Activated CD4-positive, alpha-beta T cell treated with anti-CD3 and anti-CD28 coated beads, Interleukin-2, amount 50 U/mL, for 24 hours (primary cell): ENCODE results near the gene INCA1.

Experiments
- DNase-seq, 2 donors: peaks; one replicate each; pipeline ENCODE4 v3.0.0-alpha.2; 2020; ENCODE audit warnings: low read depth in 1 of 2, low spot score in 1 of 2

INCA1 gene

DNA sequence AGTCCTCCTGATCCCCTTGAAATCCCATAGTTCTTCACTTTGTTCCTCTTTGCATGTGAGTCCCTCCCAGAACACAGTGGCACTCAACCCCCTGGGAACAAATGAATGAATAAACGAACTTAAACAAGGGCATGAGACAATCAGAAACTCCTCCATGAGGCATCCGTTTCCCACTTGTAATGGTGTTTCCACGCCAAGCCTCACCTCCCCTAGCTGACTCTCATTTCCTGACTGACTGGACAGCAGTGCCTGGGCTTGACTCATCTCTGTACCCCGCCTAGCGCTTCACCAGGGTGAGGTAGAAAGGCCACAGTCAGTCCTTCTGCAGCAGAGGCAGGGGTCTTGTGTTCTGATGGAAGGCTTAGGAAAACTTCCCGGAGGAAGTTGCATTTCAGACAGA, 14.6 kb upstream of the INCA1 start:
- DNase-seq = no peak

DNA sequence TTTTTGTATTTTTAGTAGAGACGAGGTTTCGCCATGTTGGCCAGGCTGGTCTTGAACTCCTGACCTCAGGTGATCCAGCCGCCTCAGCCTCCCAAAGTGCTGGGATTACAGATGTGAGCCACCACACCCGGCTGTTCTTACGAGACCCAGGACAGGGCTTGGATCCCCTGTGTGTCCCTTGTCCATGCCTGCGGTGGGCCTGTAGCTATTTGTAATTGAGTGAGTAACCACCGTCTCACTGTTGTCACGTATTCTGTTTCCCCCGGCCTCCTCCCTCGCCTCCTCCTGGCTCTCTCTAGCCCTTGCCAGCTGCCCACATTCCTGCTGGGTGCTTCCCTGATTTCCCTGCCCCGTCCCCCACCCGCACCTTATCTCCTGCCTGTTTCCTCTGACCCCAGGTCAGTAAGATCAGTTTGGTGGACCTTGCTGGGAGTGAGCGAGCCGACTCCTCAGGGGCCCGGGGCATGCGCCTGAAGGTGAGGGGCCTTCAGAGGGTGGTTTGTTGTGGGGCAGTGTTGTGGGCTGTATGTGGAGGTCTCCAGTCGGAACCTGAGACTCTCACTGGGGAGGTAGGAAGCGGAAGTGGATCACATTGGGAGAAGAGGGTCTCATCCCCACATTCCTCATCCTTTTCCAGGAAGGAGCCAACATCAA, 6.0 kb upstream of the INCA1 start:
- no peak for DNase-seq

DNA sequence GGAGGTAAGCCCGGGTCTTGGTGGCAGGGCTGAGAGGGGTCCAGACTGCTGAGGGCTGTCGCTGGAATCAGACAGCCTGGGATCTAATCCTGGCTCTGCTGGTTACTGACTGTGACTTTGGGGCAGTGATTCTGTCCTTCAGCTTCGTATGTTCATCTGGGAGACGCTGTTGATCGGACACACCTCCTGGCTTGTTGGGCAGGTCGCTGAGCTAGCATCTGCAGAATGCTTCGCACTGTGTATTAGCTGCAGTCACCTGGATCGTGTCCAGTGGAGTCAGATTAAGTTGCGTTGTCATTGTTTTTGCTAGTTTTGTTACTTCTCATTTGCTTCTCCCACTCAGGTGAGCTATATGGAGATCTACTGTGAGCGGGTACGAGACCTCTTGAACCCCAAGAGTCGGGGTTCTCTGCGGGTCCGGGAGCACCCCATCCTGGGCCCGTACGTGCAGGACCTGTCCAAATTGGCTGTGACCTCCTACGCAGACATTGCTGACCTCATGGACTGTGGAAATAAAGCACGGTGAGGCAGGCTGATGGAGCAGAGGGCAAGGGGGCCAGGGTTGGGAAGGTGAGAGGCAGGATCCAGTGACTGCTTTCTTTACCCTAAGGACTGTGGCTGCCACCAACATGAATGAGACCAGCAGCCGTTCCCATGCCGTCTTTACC, 4.9 kb upstream of the INCA1 start:
- no peak for DNase-seq

DNA sequence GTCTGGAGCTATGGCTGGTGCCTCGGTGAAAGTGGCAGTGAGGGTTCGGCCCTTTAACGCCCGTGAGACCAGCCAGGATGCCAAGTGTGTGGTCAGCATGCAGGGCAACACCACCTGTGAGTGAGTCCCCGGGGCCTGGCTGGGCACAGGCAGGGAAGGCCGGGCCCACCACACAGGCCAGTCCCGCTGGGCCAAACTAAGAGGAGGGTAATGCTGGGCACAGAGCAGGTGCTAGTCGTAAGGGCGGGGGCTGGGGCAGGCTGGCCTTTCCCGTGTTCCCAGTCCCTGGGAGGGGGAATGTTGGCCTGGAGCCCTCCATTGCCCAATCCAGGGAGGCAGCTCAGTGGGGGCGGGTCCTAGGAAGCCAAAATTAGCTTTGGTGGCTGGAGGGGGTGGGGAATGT, 2.9 kb upstream of the INCA1 start:
- DNase-seq = no peak

DNA sequence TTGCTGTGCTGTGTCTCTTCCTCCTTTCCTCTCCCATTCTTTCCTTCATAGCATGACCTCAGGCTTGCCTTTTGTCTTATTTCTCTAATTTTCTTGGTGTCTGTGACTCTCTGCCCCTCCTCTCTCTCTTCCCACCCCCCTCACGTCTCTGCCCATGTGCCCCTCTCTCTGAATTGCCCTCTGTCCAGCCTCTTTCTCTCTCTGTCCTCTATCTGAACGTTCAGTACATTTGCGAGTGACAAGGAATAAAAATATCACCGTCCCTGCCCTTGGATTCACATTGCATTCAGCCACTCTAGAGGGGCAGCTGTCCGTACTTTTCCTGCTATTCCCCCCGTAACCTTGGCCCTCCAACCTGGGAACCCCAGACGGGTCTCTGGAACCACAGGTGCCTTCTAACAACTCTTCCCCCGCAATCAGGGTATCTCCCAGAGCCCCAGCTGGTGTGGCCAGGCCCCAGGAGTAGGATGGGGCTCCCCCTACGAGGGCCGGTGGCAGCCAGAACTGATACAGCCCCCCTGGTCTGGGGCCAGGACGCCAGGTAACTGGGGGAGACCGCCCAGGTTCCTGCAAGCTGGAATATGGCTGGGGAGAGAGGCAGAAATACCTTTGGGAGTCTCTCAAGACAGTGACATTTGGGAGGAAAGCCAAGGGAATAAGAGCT, 2.2 kb upstream of the INCA1 start:
- no peak for DNase-seq

DNA sequence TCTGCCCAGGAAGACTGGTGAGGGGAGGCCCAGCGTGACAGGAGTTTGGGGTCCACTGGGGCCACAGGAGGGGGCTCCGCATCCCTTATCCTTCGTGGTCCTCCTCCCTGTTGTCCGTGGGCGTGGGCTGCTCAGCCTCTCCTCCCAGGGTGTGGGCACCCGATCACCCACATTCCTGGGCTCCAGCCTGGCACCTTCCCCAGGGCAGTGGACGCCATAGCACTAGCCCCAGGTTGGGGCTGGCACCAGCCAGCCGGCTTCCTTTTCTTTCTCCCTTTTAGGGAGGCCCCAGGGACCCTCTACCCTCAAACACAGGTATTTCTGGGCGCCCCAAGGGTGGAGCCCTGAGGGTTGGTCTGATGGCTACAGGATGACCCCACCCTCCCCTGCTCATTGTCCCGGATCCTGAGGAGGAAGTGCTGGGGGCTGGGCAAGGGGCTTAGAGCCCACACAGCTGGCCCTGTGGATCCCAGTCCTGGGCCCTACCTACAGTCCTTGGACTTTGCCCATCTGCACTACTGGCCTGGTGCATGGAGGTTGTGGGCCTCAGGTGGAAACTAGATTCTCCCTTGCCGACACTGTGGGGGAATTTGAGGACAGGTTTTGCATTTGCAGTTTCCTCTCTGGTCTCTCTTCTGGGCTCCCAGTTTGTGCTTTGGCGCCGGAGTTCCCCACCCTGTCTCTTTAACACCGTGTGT, 1.6 kb upstream of the INCA1 start:
- no peak for DNase-seq

DNA sequence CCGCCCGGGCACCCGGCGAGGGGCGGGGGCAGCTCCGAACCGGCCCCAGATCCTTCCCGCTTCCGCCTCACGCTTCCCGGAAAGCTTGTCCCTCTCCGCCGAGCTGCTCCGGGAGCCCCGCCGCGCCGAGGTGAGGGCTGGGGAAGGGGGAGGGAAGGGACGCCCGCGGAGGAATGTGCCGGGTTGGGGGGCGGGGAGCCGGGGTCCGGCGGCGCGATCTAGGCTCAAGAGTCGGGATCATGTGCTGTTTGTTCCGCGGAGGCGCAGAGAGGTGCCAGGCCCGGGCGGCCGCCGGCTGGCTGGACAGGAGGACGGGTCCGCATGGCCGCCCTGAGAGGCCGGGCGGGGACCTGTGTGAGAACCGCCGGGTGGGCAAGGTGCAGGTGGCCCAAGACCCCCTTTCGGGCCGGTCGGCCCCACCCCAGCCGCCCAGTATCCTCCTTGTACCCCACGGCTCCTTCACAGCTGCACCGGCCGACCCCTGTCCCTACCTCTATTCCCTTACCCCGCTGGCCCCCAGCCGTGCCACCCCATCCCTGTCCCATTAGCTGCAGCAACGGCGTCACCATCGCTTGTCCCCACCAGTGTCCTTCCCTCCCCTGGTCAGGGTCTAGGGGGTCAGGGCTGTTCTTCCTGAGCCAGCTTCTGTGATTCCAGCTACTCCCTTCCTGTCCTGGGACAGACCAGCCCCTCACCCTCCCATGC, 857 bp upstream of the INCA1 start:
- no peak for DNase-seq

DNA sequence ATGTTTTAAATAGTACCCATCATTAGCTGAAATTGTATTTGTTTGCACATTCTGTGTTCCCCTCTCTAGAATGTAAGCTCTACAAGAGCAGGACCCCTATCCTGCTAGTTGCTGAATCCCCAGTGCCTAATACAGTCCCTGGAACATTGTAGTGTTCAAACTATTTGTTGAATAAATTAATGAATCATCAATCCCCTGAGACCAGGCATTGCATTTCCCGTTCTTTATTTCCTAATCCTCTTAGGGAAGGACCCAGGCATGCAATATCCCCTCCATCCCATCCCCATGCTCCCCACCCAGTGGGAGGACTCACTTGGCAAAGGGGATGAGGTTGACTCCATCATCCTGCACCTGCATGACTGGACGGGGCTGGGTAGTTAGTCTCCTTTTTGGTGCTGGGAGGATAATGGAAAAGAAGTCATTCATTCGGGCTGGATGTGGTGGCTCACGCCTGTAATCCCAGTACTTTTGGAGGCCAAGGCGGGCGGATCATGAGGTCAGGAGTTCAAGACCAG, 3.2 kb downstream of the INCA1 start:
- no peak for DNase-seq

DNA sequence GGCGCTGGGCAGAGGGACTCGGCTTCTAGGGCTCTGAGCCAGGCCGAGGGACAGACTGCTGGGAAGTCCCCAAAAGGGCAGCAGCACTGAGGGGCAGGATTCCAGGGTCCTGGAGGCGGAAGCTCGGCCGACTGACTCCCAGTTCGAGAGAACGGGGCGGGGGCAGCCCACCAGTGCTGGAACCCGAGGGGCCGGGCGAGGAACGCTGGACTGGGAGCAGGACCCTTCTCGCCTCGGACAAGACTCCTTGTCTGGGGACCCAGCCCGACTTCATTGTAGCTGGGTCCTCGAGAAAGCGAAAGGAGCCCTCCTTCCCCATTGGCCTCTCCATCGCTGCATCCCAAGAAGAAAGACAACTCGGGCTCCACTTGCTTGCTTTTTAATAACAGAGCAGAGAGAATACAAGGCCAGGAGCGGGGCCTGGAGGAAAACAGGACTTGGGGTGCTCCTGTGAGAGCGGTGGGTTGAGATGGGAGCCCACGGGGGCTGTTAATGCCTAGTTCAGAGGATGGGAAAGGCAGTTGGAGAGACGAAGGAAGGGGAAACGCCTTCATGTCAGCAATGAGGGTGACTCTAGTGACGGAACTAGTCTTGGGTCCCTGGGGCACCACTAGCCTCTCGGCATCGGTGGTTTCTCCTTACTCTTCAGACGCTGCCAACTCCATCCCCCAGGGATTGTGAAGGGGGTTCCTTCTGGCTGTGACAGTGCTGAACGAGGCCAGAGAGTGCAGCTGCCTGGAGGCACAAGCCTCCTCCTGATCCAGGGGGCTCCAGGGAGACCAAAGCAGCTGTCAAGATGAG, 9.4 kb downstream of the INCA1 start:
- no peak for DNase-seq

DNA sequence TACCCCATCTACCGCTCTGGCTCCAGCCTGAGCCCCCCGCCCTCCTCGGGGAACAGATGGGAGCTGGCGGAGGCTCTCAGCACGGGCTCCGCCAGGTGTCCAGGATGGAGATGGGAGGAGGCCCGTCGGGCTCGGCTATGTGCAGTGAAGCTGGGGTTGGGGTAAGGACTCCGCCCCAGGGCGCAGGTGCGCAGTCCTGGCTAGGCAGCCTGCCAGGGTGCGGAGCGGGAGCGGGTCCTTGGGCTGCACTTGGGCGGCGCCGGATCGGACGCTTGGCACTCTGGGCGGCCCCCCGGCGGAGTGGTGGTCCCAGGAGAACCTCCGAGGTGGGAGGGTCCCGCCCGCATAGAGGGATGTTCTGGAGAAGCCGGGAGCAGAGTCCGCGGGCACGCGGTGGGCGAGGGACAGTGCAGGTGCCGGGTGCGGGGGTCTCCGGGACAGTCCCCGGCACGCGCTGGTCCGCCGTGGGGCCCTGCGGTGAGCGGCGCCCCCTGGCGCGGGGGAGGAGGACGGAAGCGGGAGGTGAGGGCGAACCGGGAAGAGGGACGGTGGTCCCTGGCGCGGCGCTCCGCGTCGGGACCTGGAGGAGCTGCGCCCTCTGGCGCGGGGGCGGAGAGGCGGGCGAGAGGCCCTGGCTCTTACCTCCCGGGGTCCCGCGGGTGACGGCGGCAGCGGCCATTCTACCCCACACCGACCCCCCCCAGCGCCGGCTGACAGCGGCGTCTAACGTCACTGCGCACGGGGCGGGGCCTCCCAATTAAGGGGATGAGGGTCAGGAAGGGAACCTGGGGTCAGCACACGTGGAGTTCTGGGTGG, 10.2 kb downstream of the INCA1 start, which contains the start of gene CAMTA2:
TSS of gene CAMTA2 (minus strand) at position 725 of the 816 bp plus-strand sequence. CDS start 1,453 bp downstream, outside the sequence.
- peak; percentile 74 to 83 for DNase-seq

DNA sequence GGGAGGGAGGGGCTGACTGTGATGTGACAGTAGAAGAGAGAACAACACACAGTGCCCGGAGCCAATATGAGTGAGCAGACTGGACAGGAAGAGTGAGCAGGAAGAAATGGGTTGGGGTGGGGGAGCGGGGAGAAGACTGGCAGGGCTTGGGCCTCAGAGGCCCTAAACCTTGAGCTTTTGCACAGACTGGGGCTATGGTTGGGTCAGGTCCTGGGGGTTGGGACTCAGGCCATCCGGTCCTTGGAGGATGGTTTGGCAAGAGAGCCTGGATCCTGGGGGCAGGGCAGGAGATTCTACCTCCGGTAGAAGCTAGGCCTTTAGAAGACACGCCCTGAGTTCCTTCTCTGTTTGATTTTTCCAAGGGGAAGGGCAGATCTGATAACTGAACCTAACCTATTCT, 10.9 kb downstream of the INCA1 start:
- DNase-seq = no peak

DNA sequence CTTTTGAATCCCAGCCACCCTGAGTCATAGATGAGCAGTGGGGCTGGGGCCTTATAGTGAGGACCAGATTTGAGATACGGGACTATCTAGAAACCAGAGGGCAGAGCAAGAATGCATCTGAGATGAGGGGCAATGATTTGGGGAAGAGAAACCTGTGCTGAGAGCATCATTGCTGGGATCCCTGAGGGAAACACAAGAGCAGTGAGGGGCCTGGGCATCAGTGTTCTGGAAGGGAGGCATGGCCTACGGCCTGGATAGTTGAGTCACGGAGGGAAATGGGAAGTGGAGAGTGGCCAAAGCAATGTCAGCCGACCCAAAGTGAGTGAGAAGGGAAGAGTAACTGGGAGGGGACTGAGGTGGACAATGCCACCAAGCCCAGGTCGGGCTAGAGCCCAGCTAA, 15.0 kb downstream of the INCA1 start:
- DNase-seq = no peak

DNA sequence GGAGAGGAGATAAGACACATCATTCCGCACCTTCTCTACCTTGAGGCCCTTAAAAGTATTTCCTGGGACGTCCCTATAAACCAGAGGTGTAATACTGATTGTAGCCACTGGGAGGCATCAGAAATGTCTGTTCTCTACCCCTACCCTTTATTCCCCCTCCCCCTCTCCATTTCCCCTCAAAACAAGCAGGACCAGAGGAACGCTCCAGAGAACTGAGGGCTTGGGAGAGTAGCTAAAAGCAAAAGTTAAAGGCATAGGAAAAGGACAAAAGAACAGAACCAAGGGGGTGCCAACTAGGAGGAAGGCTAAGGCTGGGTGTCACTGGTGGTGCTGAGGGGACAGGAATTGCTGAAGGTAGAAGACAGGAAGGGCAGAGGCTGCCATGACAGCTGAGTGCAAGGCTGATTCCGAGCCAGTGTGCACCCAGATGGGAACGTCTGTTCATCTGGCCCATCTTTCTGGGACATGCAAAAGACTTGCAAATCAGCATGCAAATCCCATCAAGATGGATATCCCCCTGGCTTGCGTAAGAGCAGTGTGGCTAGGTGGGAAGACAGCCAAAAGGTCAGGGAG, 16.6 kb downstream of the INCA1 start:
- DNase-seq = no peak

DNA sequence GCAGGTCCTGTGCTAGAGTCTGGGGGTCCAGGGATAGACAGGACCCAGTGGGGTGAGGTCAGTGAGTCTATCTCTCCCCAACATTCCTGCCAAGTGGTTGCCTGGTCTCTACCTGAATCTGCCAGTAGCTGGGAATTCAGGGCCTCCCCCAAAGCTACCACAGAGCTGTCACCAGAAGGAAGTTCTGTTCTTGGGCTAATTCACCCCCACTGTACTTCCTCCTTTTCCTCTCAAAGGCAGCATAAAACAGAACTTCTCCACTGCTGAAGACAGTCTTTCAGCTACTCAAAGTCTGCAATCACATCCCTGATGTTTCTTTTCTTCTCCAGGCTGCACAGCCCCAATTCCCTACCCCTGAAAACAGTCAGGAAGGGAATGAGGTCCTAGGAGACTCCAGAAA, 18.6 kb downstream of the INCA1 start:
- DNase-seq = no peak

DNA sequence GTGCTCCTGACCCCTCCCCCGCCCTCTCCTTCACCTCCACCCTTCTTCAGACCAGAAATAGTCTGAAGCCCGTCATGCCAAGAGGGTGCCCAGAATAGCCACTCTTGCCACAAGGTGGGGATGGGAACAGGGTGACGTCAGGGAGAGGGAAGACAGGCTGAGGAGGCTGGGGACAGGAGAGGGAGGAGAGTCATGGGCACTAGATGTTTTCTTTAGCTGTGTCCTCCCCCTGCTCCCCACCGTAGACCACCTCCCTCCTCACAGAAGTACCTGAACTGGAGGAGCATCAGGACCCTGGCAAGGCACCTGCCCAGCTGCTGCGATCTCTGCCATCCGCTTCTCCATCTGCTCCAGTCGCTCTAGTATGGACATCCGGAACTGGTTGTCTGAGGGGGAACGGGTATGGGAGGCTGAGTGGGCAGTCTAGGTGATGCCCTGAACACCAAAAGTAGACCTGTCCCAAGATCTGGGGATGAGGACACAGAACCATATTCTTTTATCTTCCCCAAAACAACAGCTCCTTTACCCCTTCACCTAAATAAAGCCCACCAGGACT, 23.1 kb downstream of the INCA1 start:
- DNase-seq = no peak

DNA sequence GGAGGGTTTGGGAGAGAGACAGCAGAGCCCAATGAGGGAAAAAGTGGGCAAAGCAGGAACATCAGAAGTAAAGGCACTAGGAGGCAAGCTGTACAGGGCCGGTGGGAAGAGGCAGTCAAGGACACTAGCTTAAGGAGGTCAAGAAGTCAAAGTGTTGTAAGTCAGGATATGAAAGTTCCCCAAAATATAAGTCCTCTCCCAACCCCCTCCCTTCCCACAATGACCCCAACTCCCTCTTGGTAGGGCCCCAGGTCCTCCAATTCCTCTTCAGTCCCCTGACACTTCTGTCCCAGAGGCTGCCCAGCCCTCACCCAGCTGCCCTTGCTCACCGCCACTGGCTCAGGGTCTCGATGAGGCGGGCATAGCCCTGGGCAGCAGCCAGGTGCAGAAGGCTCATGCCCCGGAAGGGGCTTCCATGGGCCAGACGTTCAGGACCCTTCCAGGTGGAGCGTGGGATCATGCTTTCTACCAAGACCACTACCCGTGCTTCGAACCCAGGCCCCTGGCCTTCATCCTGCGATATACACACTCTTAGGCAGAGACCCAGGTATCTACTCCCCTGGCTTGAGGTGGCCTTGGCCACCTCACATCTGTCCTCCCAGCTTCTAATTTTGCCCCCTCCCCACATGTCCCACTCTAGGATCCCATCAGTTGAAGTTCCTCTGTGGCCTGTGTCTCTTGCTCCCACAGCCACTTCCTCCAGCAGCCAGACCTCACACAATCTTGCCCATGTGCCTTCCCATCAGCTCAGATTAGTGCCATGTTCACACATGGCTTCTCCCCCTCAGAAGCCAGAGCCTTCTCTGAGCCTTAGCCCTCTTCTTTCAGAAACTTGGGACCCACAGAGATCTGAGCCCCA, 23.8 kb downstream of the INCA1 start:
- DNase-seq = no peak

DNA sequence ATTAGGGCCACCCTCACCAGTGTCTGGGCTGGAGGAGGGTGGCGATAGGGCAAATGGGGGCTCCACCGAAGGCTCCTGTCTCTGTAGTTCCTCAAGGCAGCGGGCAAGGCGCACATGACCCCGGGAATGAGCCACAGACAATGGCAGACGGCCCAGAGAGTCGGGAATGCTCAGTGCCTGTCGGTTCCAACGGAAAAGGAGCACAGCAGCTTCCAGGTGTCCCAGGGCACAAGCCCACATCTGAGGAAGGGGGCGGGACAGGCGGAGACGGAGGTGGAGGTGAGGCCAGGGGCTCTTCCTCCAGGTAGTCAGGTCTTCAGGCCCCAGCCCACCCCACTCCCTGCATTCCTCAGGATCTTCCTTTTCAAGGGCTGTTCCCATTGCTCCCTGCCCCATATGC, 24.6 kb downstream of the INCA1 start:
- no peak for DNase-seq

DNA sequence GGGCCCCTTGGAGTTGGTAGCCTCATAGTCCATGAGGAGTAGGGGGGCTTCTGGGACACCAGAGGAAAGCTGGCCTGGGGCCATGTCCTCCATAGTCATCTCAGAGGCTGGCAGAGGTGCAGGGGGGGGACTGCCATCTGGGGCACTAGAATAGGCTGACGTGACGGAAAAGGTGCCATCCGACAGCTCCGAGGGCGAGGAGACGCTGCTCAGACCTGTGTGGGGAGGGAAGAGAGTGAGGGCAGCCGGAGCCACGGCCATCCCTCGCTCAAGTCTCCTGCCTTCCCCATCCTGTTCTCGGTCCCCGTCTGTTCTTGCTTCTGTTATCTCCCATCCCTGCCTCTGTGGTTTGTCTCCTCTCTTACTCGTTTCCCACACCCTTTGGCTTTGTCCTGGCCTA, 25.0 kb downstream of the INCA1 start:
- no peak for DNase-seq
